CD14-positive monocyte (primary cell): ENCODE data around the gene ACTA2. TPM values are rescaled to one million over a fixed set of nuclear protein-coding genes. Genes with fewer than 3 reads are reported as not detected.

Experiments
- DNase-seq, 3 donors: peaks; one replicate each; pipeline ENCODE4 v3.0.0-alpha.2; 2011 to 2022
- H2AFZ ChIP-seq: 2 replicates; pipeline ENCODE4 v1.6.0; 2012; ENCODE audit warnings: mild to moderate bottlenecking, low read depth, low read length, inconsistent platforms; ENCODE audit not compliant: insufficient read depth, poor library complexity, severe bottlenecking
- H3K27ac ChIP-seq, 2 donors: 1 replicate in 1 of 2; 2 replicates in 1 of 2; pipeline ENCODE4 v1.5.1; 2012 to 2013; ENCODE audit warnings: low read length in 2 of 2, control low read depth in 1 of 2, inconsistent platforms in 1 of 2, low read depth in 1 of 2, mild to moderate bottlenecking in 1 of 2
- H3K27me3 ChIP-seq, 2 donors: one replicate each; pipeline versions ENCODE4 v1.6.0 to v1.6.1; 2011 to 2013; ENCODE audit warnings: low read length in 2 of 2; ENCODE audit not compliant: control insufficient read depth in 2 of 2, insufficient read depth in 2 of 2
- H3K36me3 ChIP-seq, 2 donors: replicated peaks in 1 of 2; 1 replicate in 1 of 2; 2 replicates in 1 of 2; pipeline versions ENCODE4 v1.5.1 to v1.6.1; 2012 to 2013; ENCODE audit warnings: low read length in 2 of 2, control low read depth in 1 of 2, inconsistent platforms in 1 of 2, mild to moderate bottlenecking in 1 of 2; ENCODE audit not compliant: insufficient read depth in 2 of 2, control insufficient read depth in 1 of 2
- H3K4me1 ChIP-seq, 2 donors: 1 replicate in 1 of 2; 2 replicates in 1 of 2; pipeline versions ENCODE4 v1.5.1 to v1.6.1; 2012 to 2013; ENCODE audit warnings: low read length in 2 of 2, control low read depth in 1 of 2, inconsistent platforms in 1 of 2, mild to moderate bottlenecking in 1 of 2, moderate library complexity in 1 of 2; ENCODE audit not compliant: insufficient read depth in 2 of 2, control insufficient read depth in 1 of 2
- H3K4me2 ChIP-seq: replicated peaks from 2 replicates; pipeline ENCODE3; 2012; ENCODE audit warnings: low read length, moderate library complexity, mild to moderate bottlenecking; ENCODE audit not compliant: poor library complexity, severe bottlenecking; ENCODE audit errors: extremely low read depth
- H3K4me3 ChIP-seq, 3 experiments: fragments of 200-600 bp in 1 of 3; sonication (generic) in 1 of 3; replicated peaks in 1 of 3; 1 replicate in 2 of 3; 2 replicates in 1 of 3; pipeline ENCODE4 v1.5.1; 2011 to 2013; ENCODE audit warnings: low read length in 3 of 3, mild to moderate bottlenecking in 3 of 3, control low read depth in 2 of 3, low read depth in 2 of 3, inconsistent platforms in 1 of 3, moderate library complexity in 1 of 3
- H3K79me2 ChIP-seq: 2 replicates; pipeline ENCODE4 v1.6.0; 2012; ENCODE audit warnings: mild to moderate bottlenecking, control low read depth, inconsistent platforms, low read length, moderate library complexity; ENCODE audit not compliant: insufficient read depth
- H3K9ac ChIP-seq: 2 replicates; pipeline ENCODE4 v1.6.0; 2017; ENCODE audit warnings: low read length, mild to moderate bottlenecking; ENCODE audit not compliant: insufficient read depth, poor library complexity, severe bottlenecking
- H3K9me3 ChIP-seq, 2 donors: replicated peaks in 1 of 2; 1 replicate in 1 of 2; 2 replicates in 1 of 2; pipeline versions ENCODE4 v1.5.1 to v1.6.1; 2012 to 2013; ENCODE audit warnings: low read length in 2 of 2, control low read depth in 1 of 2; ENCODE audit not compliant: control insufficient read depth in 1 of 2, insufficient read depth in 1 of 2
- H4K20me1 ChIP-seq: 2 replicates; pipeline ENCODE4 v1.6.0; 2012; ENCODE audit warnings: mild to moderate bottlenecking, low read length, control low read depth, moderate library complexity; ENCODE audit not compliant: insufficient read depth
- H3K27ac Mint-ChIP-seq, 7 donors: one replicate each; pipeline ENCODE4 v1.8.0; 2020; ENCODE audit warnings: mild to moderate bottlenecking in 7 of 7, mixed read lengths in 7 of 7, moderate library complexity in 6 of 7, inconsistent platforms in 2 of 7
- H3K27me3 Mint-ChIP-seq, 3 donors: one replicate each; pipeline ENCODE4 v1.8.0; 2021 to 2022; ENCODE audit warnings: low read depth in 3 of 3, mild to moderate bottlenecking in 3 of 3, mixed read lengths in 3 of 3, moderate library complexity in 3 of 3, inconsistent platforms in 1 of 3
- H3K36me3 Mint-ChIP-seq, 2 donors: one replicate each; pipeline ENCODE4 v1.8.0; 2020; ENCODE audit warnings: mixed read lengths in 2 of 2, inconsistent platforms in 1 of 2, mild to moderate bottlenecking in 1 of 2
- H3K4me1 Mint-ChIP-seq: one replicate; pipeline ENCODE4 v1.8.0; 2020; ENCODE audit warnings: mild to moderate bottlenecking, mixed read lengths
- H3K4me3 Mint-ChIP-seq, 2 donors: one replicate each; pipeline ENCODE4 v1.8.0; 2020; ENCODE audit warnings: mild to moderate bottlenecking in 2 of 2, mixed read lengths in 2 of 2, moderate library complexity in 1 of 2
- H3K9me3 Mint-ChIP-seq, 7 donors: one replicate each; pipeline ENCODE4 v1.8.0; 2020 to 2022; ENCODE audit warnings: mixed read lengths in 7 of 7, mild to moderate bottlenecking in 6 of 7, moderate library complexity in 6 of 7, inconsistent platforms in 2 of 7
- WGBS: methylation state at CpG from one replicate; pipeline ENCODE4 v1.1.5; 2013; ENCODE audit warnings: missing lambda C conversion rate; ENCODE audit not compliant: insufficient coverage; 5-methylcytosine and 5-hydroxymethylcytosine counted together
- intact Hi-C, 2 donors: fragments of 100-400 bp; cut with micrococcal nuclease; formaldehyde crosslinking; loops; one replicate each; pipeline versions ENCODE4 v1.15.0 to v1.15.1; 2023
- polyA plus RNA-seq, 3 donors: library from polyadenylated mRNA; depleted of rRNA in 1 of 3; unstranded in 2 of 3; stranded (reverse) in 1 of 3; fragments of 300-500 nt in 2 of 3; fragments of >200 nt in 1 of 3; fragmentation: Illumina TruSeq in 2 of 3; gene quantifications; 1 replicate in 2 of 3; 2 replicates in 1 of 3; pipeline ENCODE4 v1.2.3, GENCODE V29; 2012 to 2021
- TF ChIP-seq, protein P1 (sequence below): fragments of 200-600 bp; IDR thresholded peaks from one replicate; pipeline ENCODE4 v1.8.0; 2022; ENCODE audit warnings: antibody characterized with exemption, mild to moderate bottlenecking

The ACTA2 gene
- polyA plus RNA-seq, 3 donors: 4.4 to 12.3 (median 6.8) TPM

- intact Hi-C loops: loop anchor here in 1 of 2 donors (5.0 kb wide), 1 partner anchor 64 kb away; no protein-coding TSS in a partner anchor
- peaks cover 8 to 20% of the 10 kb centered on the region in 2 donors for H3K4me1 ChIP-seq
- H2AFZ ChIP-seq: no peak overlapping the region
- no peaks in the 10 kb centered on the region for H3K27me3 Mint-ChIP-seq
- H3K9me3 ChIP-seq: no peaks in the 10 kb centered on the region
- peaks cover 36% of the 10 kb centered on the region for H4K20me1 ChIP-seq
- H3K4me3 Mint-ChIP-seq: peak overlapping the region in 1 of 2 donors; percentile 4
- 87% methylated on average over 5 of the region's 5 CpGs for WGBS
- peak overlapping the region in 6 of 7 donors; percentile 26 to 80 (median 66) for H3K27ac Mint-ChIP-seq
- H3K9ac ChIP-seq: no peak overlapping the region
- H3K36me3 ChIP-seq: peaks cover 15 to 34% of the 10 kb centered on the region in 2 donors
- DNase-seq: no peak
- H3K36me3 Mint-ChIP-seq: peaks cover 30 to 43% of the 10 kb centered on the region in 2 donors
- peaks cover 52% of the 10 kb centered on the region for H3K79me2 ChIP-seq
- no peak overlapping the region for H3K4me2 ChIP-seq
- H3K27me3 ChIP-seq: no peaks in the 10 kb centered on the region
- TF ChIP-seq, protein P1, sequence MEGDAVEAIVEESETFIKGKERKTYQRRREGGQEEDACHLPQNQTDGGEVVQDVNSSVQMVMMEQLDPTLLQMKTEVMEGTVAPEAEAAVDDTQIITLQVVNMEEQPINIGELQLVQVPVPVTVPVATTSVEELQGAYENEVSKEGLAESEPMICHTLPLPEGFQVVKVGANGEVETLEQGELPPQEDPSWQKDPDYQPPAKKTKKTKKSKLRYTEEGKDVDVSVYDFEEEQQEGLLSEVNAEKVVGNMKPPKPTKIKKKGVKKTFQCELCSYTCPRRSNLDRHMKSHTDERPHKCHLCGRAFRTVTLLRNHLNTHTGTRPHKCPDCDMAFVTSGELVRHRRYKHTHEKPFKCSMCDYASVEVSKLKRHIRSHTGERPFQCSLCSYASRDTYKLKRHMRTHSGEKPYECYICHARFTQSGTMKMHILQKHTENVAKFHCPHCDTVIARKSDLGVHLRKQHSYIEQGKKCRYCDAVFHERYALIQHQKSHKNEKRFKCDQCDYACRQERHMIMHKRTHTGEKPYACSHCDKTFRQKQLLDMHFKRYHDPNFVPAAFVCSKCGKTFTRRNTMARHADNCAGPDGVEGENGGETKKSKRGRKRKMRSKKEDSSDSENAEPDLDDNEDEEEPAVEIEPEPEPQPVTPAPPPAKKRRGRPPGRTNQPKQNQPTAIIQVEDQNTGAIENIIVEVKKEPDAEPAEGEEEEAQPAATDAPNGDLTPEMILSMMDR: no peak
- H3K9me3 Mint-ChIP-seq: no peaks in the 10 kb centered on the region
- peaks cover 37% of the 10 kb centered on the region for H3K4me1 Mint-ChIP-seq
- H3K27ac ChIP-seq: no peak overlapping the region
- no peak overlapping the region for H3K4me3 ChIP-seq
These were observed 48.6 kb upstream of the ACTA2 start for GRCh38 chr10:89001024-89001728.

GRCh38 chr10:88999625-89000024 lies 47.1 kb upstream of the ACTA2 start:
- intact Hi-C loops: loop anchor here in 1 of 2 donors (5.0 kb wide), 1 partner anchor 62 kb away; no protein-coding TSS in a partner anchor
- TF ChIP-seq, protein P1: no peak
- Mint-ChIP-seq H3K4me1 (peaks cover 49% of the 10 kb centered on the region), H3K27ac (peak overlapping the region in 2 of 7 donors; percentile 32 to 91), H3K4me3 (no peak overlapping the region), H3K9me3 (no peaks in the 10 kb centered on the region), H3K36me3 (peaks cover 27 to 35% of the 10 kb centered on the region in 2 donors), H3K27me3 (no peaks in the 10 kb centered on the region)
- no CpG with 5 or more reads among the region's 1 CpG for WGBS
- Histone ChIP-seq H3K4me3 (no peak overlapping the region), H3K79me2 (peaks cover 67% of the 10 kb centered on the region), H4K20me1 (peaks cover 36% of the 10 kb centered on the region), H3K27ac (no peak overlapping the region), H3K4me2 (no peak overlapping the region), H3K9me3 (no peaks in the 10 kb centered on the region), H3K4me1 (peaks cover 8 to 23% of the 10 kb centered on the region in 2 donors), H3K36me3 (peaks cover 5 to 22% of the 10 kb centered on the region in 2 donors), H3K27me3 (no peaks in the 10 kb centered on the region), H2AFZ (no peak overlapping the region), H3K9ac (no peak overlapping the region)
- no peak for DNase-seq
